GM21515 (cell line): ENCODE data around the gene JMJD1C.
"Not testable (repeated sequence)": the region's sequence is repeated elsewhere in the genome, so short reads cannot be mapped to it uniquely, and the experiment has no call there.

Experiments used
- ATAC-seq: cut with Tn5 transposase; IDR thresholded peaks from one replicate; pipeline ENCODE4 v1.9.1; 2021; ENCODE audit not compliant: unreplicated experiment

The JMJD1C gene

DNA sequence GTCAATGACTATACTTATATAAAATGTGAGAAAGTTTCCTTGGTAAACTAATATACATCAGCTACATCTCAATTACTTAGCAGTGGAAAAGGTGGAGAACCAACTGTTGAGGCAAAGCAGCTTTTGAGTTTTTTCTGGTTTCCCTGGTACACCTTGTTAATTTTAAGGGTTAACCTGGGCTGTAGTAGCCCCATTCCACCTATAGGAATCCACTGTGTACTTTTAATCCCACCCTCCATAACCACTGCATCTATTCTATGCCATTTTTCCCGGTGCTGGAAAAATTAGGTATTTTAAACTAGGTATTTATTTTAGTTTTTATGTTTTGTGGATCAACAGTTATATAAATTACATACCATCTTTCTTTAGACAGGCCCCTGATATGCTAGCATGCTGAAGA is 290.2 kb downstream of the JMJD1C start:
- no peak for ATAC-seq

DNA sequence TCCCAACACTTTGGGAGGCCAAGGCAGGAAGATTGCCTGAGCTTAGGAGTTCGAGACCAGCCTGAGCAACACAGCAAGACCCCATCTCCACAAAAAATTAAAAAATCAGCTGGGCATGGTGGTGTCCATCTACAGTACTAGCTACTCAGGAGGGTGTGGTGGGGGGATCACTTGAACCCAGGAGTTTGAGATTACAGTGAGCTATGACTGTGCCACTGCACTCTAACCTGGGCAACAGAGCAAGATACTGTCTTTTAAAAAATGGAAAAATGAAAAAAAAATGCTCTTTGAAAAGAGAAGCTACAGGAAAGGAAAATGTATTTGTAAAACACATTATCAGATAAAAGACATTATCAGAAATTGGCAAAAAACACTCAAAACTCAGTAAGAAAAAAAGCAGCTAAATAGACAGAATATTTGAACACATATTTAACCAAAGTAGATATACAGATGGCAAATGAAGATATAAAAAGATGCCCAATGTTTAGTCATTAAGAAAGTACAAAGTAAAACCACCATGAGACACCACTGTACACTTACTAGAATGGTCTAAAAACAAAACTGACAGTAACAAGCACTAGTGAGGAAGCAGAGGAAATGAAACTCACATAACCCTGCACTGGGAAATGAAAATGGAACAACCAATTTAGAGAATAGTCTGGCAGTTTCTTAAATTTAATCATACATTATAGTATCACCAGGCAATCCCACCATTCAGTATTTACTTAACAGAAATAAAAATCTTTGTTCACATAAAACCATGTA is 292.1 kb downstream of the JMJD1C start:
- ATAC-seq = peak; percentile 98

DNA sequence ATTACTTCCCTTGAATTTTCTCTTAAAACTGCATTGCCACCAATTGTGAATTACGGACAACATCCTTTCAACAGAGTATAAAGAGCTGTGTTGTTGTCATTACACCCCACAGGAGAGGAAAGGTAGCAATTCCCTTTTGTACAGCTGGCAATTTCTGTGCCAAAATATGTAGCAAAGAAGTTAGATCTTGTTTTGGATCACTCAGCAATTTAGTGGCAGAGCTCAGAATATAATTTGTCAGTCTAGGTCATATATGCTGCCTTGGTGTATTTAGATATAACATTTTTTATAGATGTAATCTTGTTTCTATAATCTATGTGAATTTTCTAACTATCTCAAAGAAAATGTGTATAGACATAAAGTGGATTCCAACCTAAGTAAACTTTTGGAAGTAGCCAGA is 293.9 kb downstream of the JMJD1C start:
- ATAC-seq = no peak

DNA sequence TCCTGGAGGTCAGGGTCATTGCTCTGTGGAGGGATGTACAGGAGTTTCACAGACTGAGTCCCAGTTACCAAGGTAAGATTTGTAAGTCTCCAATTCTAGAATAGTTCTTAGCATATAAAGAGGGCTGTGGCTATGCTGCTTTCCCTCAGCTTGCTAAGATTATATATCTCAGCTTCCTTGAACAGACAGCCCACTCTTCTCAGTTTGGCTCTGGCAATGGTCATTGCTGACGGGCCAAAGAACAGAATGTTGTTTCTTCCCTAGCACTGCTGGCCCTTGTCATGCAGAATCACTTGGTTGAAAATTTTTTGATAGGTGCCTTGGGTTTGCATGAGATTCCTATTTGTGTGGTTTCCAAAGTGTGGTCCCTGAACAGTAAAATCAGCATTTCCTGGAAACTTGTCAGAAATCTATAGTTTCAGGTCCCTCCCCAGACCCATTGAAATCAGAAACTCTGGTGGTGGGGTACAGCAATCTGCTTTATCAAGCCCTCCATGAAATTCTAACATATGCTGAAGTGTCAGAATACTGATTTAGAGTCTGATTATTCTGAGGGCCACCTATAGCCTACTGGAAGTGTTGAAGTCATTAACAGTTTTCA is 294.4 kb downstream of the JMJD1C start:
- no peak for ATAC-seq

DNA sequence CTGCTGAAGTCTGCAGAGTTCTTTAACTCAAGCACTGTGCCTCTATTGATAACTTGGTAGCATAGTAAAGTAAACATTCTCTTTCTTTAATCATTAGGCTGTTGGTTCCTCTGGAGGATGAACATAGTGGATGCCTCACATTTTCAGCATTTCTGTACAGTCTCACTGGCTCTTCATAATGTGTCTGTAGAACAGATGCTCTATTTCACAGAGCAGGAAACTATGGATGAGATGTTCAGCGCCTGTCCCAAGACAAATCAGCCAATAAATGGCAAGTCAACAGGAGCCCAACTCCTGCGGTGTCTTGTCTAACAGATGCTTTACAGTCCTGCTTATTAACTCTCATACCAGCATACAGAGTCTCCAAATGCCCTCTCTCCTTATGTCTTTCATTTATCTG is 296.2 kb downstream of the JMJD1C start:
- no peak for ATAC-seq

DNA sequence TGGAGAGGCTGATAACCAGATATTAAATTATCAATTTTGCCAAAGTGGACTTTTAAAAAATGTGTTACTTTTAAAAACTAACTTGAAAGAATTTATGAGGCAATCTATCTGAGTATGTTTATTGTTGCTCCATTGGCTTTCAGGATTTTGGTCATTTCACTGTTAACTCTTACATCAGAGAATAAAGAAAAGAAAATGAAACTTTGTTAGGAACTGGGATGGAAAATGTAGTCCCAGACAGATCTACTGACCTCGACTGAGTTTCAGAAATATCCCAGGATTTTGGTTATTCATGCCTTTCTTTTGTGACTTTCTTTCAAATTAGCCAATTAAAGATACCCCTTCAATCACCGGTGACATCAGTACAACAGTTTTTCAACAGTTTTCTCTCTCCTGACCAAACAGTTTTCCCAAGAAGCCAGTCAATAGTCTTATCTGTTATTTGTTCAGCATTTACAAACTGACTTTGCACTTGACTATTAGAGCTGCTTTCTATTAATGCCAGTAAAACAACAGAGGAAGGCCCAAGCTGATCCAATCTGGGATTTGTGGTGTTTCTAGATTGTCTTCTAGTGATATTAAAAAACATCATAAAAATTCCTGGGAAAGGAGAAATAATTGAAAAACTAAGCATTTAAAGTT is 296.8 kb downstream of the JMJD1C start:
- no peak for ATAC-seq

DNA sequence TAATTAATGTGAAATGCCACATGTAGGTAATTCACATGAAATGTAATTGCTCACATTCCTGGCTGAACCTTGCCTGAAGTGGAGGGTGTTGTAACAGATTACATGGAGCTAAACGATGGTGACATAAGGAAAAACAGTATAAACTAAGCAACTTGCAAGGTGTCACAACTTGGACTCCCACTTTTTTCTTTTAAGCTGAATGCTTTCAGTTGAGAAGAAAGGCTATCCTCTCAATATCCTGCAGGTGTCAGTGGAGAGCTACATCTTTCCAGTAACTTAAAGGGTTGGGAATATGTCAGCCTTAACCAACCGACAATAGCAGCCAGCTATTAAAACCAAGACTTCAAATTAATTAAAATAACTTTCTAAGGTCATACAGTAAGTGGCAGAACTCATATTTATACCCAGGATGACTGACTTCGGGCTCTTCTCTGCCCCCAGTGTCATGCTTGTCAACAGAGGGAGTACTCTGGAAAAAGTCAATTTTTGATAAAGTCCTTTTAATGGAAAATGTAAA is 299.0 kb downstream of the JMJD1C start:
- no peak for ATAC-seq

DNA sequence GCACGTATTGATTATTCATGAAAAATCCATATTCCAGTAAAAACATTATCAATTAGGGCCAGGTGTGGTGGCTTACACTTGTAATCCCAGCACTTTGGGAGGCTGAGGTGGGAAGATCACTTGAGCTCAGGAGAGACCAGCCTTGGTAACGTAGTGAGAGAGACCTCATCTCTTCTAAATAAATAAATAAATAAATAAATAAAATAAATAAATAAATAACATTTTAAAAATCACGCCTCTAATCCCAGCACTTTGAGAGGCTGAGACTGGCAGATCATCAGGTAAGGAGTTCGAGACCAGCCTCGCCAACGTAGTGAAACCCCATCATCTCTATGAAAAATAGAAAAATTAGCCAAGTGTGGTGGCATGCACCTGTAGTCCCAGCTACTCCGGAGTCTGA is 300.5 kb downstream of the JMJD1C start:
- no peak for ATAC-seq

DNA sequence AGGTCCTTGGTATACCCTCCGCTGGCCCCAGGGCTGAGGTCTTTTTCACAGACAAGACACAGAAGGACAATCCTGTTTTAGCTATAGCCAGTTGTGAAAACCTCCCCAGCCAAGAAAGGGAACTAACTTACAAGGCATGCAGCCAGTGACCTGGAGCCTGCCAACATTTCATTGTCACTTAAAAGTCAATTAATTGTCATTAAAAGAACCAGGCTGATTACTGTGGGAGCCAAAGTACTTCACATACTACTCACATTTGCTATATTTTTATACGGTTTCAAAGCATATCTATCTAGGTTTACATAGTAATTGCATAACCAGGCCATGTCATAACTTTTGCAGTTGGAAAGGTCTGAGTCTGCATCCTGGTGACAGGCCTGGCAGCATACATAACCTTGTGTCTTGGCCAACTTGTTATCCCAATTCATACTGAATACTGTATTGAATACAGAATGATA is 301.6 kb downstream of the JMJD1C start:
- ATAC-seq = no peak

DNA sequence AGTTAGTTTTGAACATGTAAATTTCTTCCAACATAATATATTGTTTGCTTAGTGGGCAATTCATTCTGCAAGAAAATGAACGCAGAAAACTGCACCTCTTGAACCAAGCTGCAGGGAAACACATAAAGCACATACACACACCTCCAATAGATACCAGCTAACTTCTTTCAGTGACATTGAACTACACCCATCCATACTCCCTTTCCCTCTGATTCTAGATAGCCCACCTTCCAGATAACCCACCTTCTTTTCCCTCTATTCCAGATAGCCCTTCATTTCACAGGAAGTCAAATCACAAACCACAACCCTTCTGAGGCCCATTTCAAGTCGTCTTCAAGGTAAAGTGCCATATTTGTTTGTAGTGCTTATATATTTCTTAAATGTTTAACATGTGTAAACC is 304.2 kb downstream of the JMJD1C start:
- no peak for ATAC-seq

DNA sequence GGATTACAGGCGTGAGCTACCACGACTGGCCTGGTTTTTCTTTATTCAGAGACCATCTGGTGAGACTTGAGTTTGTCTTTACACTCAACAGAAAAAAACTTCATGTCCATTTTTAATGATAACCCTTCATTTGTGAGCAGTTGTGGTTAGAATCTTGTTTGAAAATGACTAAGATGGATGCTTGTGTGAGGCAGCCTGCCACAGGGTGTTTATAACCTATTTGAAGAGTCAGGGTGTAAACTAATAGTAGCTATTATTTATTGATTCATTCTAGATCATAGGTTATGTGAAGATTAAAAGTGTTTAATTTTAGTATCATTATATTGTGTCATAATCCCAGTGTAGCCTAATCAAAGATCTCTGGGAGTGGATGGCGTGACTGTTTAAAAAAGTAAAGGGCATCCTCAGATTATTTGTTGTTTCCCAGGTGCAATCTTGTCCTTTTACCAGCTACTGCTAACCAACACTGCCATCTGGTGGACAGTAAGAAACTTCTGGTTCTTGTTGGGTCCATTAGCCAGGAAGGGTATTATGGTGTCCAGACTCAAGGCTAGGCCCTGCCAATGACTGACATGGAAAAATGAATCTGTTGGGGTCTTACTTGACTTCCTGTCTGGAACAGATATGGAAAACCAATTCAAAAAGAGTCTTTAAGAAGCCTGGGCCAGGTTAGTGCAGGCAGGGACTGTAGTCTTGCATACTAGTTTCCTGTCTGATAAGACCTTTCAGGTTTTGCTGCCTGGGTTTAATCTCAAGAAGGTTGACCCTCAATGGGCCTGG is 307.7 kb downstream of the JMJD1C start:
- ATAC-seq = peak; percentile 71

DNA sequence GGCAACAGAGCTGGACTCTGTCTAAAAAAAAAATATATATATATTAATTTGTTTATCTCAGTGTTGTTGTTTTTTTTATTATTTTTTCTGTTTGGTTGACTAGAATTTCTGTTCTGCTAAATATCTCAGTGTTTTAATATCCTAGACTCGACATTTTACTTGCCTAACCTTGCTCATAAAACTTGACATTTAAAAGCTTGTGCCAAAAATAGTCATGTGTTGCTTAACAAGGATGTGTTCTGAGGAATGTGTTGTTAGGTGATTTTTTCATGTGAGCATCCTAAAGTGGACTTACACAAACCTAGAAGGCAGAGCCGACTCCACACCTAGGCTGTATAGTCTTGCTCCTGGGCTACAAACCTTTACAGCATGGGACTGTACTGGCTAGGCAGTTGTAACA is 309.5 kb downstream of the JMJD1C start:
- no peak for ATAC-seq

DNA sequence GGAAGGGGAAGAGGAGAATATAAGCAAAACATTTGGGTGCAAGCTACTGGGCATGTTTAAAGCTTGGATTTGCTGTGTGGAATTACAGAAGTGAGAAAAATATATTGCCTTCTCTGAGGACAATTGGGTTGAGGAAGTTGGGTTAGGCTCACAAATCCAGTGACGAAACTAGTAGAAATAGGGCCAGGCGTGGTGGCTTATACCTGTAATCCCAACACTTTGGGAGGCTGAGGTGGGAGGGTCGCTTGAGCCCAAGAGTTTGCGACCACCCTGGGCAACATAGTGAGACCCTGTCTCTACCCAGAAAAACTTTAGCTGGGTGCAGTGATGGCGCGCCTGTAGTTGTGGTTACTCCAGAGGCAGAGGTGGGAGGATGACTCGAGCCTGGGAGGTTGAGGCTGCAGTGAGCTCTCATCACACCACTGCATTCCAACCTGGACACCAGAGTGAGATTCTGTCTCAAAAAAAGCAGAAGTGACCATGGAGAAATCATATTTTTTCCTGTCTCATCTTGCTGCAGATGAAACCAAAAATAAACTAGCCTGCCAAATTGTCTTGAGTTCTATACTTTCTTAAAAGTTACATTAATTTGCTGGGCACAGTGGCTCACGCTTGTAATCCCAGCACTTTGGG is 310.3 kb downstream of the JMJD1C start:
- no peak for ATAC-seq

DNA sequence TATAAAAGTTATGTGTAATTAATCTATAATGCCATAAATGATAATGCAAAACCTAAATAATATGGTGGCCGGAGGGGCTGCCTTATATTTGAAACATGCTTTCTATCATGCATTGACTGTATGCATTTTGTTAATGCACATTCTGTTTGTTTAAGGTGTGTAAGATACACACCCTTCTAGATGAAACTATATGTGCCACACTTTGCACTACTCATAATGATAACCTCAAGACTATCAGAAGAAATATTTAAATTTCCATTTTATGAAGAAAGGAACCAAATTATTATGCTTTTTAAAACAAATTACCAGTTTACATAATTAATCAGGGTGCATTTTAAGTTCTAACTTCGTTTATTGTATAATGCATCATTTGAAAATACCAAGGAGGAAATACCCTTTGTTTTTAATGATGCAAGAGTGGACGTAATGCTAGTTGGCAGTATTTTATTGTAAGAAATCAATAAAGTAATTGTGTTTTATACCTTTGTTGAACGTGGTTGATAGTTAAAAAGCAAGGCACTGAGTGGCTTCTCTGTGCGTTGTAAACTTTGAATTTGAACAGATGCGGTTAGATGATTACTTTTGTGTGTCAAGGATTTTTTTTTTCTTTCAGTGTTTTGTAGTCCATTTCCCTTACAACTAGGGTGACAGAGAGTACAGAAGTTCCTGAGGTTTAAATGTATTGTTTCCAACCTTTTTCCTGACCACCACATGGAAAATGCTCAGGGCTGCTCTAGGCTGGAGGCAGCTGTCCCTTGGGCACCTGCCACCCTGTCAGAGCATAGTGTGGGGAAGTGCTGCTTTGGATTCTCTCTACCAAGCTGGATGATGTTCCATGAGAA is 311.0 kb downstream of the JMJD1C start:
- ATAC-seq = no peak

DNA sequence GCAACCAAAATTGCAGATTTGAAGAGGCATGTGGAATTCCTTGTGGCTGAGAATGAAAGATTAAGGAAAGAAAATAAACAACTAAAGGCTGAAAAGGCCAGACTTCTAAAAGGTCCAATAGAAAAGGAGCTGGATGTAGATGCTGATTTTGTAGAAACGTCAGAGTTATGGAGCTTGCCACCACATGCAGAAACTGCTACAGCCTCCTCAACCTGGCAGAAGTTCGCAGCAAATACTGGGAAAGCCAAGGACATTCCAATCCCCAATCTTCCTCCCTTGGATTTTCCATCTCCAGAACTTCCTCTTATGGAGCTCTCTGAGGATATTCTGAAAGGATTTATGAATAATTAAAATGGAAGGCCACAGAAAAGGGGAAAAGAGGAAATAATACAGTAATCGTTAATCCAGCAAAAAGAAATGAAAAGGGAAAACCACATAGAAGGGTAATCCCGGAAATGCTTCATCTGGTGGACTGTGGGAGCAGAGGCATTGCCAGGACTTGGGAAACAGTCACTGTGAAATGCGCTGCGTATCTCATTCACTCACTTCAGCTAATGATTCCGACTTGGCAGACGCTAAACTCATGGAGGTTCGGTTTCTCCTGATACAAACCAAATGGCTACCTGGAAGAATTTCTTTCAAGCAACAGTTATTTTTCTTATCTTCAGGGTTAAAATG is 311.8 kb downstream of the JMJD1C start:
- ATAC-seq = not testable (repeated sequence)

DNA sequence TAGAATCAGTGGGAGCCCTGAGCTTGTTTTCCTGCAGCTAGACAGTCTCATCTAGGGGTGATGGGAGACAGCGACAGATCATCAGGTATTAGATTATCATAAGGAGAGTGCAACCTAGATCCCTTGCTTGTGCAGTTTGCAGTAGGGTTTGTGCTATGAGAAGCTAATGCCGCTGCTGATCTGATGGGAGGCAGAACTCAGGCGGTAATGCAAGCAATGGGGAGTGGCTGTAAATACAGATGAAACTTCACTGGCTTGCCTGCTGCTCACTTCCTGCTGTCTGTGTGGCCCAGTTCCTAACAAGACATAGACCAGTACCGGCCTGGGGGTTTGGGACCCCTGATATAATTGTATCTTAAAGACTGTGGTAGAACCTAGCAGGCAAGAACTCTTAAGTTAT is 315.0 kb downstream of the JMJD1C start:
- ATAC-seq = no peak

DNA sequence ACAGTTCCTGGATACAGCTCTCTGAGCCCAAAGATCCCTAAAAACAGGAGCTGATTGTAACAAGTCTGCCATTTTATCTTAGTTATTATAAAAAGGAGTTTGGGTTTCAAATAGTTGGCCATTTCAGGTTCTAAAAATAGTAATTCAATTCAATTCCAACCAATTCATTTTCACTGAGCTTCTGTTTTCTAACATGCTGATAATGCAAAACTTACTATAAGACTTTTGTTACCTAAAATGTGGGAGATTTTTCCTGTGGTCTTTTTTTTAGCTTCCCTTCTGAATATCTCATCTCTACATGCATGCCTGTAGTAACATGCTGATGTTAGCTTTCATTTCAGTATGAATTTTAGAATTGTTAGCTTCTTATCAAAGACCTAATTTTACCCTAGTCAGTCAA is 319.3 kb downstream of the JMJD1C start:
- no peak for ATAC-seq

DNA sequence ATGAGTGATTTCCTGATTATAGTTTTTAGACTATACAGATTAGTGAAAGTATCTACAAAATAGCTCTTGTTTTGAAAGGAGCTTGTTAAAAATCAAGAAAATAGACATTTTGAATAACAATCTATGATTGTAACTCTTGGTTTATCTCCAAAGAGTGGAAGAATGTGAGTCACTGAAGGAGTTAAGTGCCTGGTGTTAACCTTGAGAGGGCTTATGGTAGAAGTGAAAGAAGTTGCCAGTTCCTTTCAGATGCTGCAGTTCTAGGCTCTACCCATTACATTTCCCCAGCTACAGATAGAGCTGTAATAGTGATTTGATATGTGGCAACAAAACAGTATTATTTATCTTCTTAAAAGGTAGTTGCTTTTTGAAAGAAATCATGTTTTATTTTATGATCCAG is 320.0 kb downstream of the JMJD1C start:
- ATAC-seq = no peak

DNA sequence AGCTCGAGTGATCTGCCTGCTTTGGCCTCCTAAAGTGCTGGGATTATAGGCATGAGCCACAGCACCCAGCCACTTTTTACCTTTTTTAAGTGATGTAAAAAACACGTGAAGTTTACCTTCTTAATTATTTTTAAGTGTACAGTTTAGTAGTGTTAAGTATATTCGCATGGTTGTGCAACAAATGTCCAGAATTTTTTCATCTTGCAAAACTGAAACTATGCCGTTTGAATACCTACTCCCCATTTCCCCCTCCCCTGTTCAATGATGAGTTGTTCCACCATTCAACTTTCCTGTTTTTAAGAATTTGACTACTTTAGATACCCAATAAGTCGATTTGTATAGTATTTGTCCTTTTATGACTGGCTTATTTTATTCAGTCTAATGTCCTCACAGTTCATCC is 321.8 kb downstream of the JMJD1C start:
- ATAC-seq = no peak
